ENCODE data around the gene PPIC.

The PPIC gene

DNA sequence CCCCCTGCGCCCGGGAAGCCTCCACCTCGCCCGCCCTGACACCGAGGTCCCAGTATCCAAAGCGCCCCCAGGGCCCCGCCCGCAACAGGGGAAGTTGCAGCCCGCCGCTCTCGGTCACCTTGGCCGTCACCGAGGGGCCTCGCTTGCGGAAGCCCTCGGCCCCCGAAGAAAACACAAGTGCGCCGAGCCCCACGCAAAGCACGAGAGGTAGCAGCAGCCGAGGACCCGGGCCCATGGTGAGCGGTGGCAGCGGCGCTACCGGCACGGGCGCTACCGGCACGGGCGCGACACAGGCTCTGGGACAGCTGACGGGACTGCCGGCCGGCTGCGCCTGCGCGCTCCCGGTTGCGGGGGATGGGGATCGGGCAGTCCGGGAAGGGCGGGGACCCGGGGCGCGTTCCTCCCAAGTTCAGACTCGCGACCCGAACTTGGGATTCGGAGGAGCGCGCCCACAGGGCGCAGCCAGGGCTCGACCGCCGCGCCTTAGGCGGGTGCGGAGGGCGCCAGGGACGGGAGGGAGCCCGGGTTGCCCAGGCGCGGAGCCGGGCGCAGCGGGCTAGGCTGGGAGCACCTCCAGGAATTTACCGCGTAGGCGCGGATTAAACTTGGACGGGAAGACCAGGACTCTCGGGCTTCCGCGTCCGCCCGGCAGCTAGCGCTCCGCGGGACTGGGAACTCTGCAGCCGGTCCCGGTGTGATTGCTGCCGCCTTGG is at the start of gene PPIC:
Gene PPIC (minus strand): TSS at position 335 of the 713 bp plus-strand sequence. CDS start 100 bp downstream, at position 235.
- Histone ChIP-seq H3K27me3 (ENCODE audit: control insufficient read depth, insufficient read depth, low read length) (peaks cover 37% of the 10 kb centered on the region), H3K4me3 (ENCODE audit: low read depth, low read length) (peak within 1 kb of the TSS; percentile 62), H3K4me1 (ENCODE audit: control insufficient read depth, insufficient read depth, low read length) (peaks cover 9% of the 10 kb centered on the region), H3K36me3 (ENCODE audit: control insufficient read depth, insufficient read depth, low read length) (no peaks in the 10 kb centered on the region), H3K9ac (ENCODE audit: low read depth, low read length) (peak within 1 kb of the TSS; percentile 51), H3K9me3 (ENCODE audit: control insufficient read depth, insufficient read depth, low read length) (no peaks in the 10 kb centered on the region)

DNA sequence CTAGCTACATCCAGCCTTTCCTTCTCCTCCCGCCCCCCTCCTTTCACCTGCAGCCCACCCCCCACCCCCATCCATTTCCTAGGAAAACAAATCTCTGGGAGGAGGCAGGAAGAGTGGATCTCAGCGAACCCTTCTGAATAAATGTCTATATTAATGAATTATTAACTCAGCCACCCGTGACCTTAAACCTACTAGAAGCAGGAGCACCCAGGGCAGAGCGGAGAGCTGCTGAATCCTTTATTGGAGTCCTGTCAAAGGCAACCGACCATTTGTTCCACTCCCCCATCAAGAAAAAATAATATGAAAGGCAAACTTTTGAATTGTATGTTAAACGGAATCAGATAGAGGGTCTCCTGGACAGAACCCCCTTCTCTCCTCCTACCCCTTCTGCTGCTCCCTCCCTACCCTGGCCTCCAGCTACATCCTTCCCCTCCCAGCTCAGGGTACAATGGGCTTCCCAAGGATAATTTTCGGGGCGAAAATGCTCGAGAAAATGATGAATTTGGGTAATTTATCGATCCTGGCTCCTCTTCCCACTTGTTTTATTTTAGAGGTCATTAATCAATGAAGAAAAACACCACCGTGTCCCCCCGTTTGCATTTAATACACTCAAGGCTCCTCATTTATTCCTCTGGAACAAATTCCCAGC is 49.2 kb upstream of the PPIC start:
- Histone ChIP-seq H3K4me1 (ENCODE audit: control insufficient read depth, insufficient read depth, low read length) (peaks cover 10% of the 10 kb centered on the region), H3K4me3 (ENCODE audit: low read depth, low read length) (peak overlapping the region; percentile 74), H3K27me3 (ENCODE audit: control insufficient read depth, insufficient read depth, low read length) (peaks cover 89% of the 10 kb centered on the region), H3K9ac (ENCODE audit: low read depth, low read length) (no peak overlapping the region), H3K9me3 (ENCODE audit: control insufficient read depth, insufficient read depth, low read length) (no peaks in the 10 kb centered on the region), H3K36me3 (ENCODE audit: control insufficient read depth, insufficient read depth, low read length) (no peaks in the 10 kb centered on the region)

DNA sequence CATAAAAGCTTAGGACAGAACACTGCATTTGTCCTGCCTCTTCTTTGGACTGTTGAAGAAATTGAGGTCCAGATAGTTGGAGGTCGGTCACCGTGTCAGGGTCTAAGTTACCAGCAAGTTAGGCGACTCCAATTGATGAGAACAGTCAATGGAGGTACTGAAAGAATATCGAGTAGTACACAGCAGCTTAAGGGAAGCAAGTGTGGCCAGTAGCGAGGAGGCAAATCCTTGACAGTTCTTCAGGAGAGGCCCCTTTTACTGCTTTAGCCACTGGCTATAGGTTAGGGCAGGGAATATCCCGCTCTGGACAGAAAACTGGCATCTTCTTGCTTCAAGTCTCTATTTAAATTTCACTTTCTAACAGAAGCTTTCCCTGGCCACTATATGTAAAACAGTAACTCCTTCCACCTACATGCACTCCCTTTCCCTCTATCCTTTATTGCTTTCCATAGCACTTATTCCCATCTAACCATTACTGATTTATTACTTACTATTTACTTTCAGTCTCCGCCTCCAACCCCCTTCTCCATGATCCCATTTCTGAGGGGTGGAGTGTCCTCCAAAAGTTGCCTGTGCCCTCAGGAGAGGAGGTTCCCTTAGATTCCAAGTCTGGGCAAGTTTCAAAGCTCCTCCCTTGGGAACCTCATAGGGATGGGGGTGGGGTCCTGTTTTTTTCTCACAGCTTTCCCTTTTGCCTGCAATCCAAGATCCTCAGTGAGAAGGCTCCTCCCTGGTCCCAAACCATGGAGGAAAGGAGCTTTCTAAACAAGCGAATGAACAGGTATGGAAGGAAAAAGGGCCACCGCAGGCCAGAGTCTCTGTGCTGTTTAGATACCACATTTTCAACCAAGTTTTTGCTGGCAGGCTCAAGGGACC is 48.4 kb upstream of the PPIC start:
- H3K9me3 ChIP-seq (ENCODE audit: control insufficient read depth, insufficient read depth, low read length), result no peaks in the 10 kb centered on the region
- H3K4me3 ChIP-seq (ENCODE audit: low read depth, low read length), result no peak overlapping the region
- no peaks in the 10 kb centered on the region for H3K36me3 ChIP-seq (ENCODE audit: control insufficient read depth, insufficient read depth, low read length)
- H3K4me1 ChIP-seq (ENCODE audit: control insufficient read depth, insufficient read depth, low read length), result peaks cover 10% of the 10 kb centered on the region
- peaks cover 91% of the 10 kb centered on the region for H3K27me3 ChIP-seq (ENCODE audit: control insufficient read depth, insufficient read depth, low read length)
- H3K9ac ChIP-seq (ENCODE audit: low read depth, low read length), result no peak overlapping the region

DNA sequence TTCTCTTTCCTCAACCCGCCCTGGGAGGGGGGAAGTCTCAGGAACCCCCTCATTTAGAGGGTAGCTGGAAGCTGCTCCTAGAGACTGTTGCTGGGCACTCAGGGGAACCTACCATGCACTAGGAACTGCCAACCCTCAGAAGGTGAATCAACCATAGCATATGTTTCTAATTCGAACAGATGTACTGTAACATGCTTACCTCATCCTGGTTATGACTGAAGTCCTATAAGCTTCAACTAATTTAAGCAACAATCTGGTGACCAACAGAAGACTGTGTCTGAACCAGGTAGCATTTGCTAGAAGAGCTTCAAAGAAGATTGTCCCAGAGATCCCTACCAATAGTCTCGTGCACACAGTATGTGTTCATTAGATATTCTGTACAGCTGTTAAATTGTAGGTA is 46.8 kb upstream of the PPIC start:
- Histone ChIP-seq H3K9ac (ENCODE audit: low read depth, low read length) (no peak overlapping the region), H3K4me3 (ENCODE audit: low read depth, low read length) (no peak overlapping the region), H3K27me3 (ENCODE audit: control insufficient read depth, insufficient read depth, low read length) (peaks cover 77% of the 10 kb centered on the region), H3K36me3 (ENCODE audit: control insufficient read depth, insufficient read depth, low read length) (no peaks in the 10 kb centered on the region), H3K4me1 (ENCODE audit: control insufficient read depth, insufficient read depth, low read length) (peaks cover 10% of the 10 kb centered on the region), H3K9me3 (ENCODE audit: control insufficient read depth, insufficient read depth, low read length) (no peaks in the 10 kb centered on the region)

DNA sequence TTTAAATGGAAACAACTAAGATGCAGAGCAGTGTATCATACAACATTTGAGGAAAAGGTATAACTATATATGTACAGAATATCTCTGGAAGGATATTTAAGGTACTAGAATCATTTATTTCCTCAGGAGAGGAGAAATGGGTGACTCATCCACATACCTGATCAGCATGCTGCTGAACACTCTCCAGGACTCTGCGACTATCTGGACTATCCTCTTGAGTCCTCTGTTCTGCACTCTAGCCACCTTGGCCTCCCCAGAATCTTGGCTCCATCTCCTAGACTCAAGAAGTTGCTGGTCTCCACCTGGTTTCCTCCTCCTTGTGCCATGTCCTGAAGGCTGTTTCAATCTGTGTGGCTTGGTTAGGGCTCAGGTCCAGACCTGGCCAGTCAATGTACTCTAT is 43.7 kb upstream of the PPIC start:
- H3K4me1 ChIP-seq (ENCODE audit: control insufficient read depth, insufficient read depth, low read length), result peaks cover 5% of the 10 kb centered on the region
- H3K9ac ChIP-seq (ENCODE audit: low read depth, low read length), result no peak overlapping the region
- no peaks in the 10 kb centered on the region for H3K36me3 ChIP-seq (ENCODE audit: control insufficient read depth, insufficient read depth, low read length)
- H3K9me3 ChIP-seq (ENCODE audit: control insufficient read depth, insufficient read depth, low read length), result no peaks in the 10 kb centered on the region
- H3K27me3 ChIP-seq (ENCODE audit: control insufficient read depth, insufficient read depth, low read length), result peaks cover 47% of the 10 kb centered on the region
- no peak overlapping the region for H3K4me3 ChIP-seq (ENCODE audit: low read depth, low read length)

DNA sequence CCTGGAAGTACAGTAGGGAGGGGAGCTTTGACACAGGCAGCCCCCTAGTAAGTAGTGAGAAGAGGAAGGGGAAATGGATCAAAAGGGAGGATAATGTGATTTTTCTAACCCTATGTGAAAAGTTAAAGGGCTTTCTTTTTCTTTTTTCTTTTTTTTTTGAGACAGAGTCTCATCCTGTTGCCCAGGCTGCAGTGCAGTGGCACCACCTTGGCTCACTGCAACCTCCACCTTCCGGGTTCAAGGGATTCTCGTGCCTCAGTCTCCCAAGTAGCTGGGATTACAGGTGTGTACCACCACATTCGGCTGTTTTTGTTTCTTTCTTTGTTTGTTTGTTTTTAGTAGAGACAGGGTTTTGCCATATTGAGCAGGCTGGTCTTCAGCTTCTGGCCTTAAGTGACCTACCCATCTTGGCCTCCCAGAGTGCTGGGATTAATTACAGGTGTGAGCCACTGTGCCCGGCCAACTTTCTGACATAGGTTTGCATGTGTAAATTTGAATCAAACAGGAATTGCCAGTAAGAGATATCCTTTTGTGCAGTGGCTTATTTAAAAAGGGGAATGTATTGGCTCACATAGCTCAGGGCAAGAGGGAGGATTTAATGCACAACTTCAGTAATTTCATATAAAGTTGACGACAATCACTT is 39.1 kb upstream of the PPIC start:
- Histone ChIP-seq H3K4me3 (ENCODE audit: low read depth, low read length) (no peak overlapping the region), H3K36me3 (ENCODE audit: control insufficient read depth, insufficient read depth, low read length) (no peaks in the 10 kb centered on the region), H3K27me3 (ENCODE audit: control insufficient read depth, insufficient read depth, low read length) (peaks cover 10% of the 10 kb centered on the region), H3K9ac (ENCODE audit: low read depth, low read length) (no peak overlapping the region), H3K4me1 (ENCODE audit: control insufficient read depth, insufficient read depth, low read length) (no peaks in the 10 kb centered on the region), H3K9me3 (ENCODE audit: control insufficient read depth, insufficient read depth, low read length) (no peaks in the 10 kb centered on the region)

DNA sequence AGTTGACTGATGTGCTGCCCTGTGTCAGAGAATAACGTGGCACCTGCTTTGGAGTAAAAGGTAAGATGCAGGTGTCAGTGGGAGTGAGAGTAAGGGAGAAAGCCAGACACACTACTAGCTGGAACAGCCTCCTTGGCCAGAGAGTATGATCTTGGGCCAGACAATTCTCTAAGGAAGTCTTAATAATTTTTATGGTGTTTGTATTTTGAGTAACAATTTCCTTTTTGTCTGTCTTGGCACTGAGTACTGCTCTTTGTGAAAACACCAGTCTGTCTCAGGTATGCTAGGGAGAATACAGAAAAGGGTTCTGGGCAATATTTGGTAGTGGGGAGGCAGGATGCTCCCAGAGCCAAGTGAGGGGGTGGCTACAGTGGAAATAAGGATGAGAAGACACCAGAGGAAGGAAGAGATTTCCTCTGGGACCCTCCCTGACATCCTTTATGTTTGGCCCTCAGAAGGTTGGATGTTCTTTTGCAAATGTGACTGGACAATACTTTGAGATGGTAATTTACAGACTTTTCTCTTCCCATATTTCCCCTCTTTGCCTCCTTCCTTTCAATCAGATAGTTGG is 31.9 kb upstream of the PPIC start:
- Histone ChIP-seq H3K4me1 (ENCODE audit: control insufficient read depth, insufficient read depth, low read length) (no peaks in the 10 kb centered on the region), H3K9me3 (ENCODE audit: control insufficient read depth, insufficient read depth, low read length) (no peaks in the 10 kb centered on the region), H3K36me3 (ENCODE audit: control insufficient read depth, insufficient read depth, low read length) (no peaks in the 10 kb centered on the region), H3K4me3 (ENCODE audit: low read depth, low read length) (no peak overlapping the region), H3K9ac (ENCODE audit: low read depth, low read length) (no peak overlapping the region), H3K27me3 (ENCODE audit: control insufficient read depth, insufficient read depth, low read length) (peaks cover 5% of the 10 kb centered on the region)

DNA sequence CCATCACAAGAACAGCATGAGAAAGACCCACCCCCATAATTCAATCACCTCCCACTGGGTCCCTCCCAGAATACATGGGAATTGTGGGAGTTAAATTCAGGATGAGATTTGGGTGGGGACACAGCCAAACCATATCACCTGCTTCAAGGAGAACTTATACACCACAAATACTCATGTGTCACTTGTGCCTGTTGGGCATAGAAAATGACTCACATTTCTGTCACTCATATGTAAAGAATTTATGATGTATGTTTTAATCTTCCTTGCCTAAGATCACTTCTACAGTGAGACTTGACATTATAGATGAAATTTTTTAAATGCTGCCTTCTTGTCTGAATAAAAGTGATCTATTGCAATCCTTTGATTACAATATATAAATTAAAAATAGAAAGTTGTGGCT is 29.5 kb upstream of the PPIC start:
- H3K4me3 ChIP-seq (ENCODE audit: low read depth, low read length), result no peak overlapping the region
- H3K9me3 ChIP-seq (ENCODE audit: control insufficient read depth, insufficient read depth, low read length), result no peaks in the 10 kb centered on the region
- no peak overlapping the region for H3K9ac ChIP-seq (ENCODE audit: low read depth, low read length)
- H3K36me3 ChIP-seq (ENCODE audit: control insufficient read depth, insufficient read depth, low read length), result no peaks in the 10 kb centered on the region
- no peaks in the 10 kb centered on the region for H3K4me1 ChIP-seq (ENCODE audit: control insufficient read depth, insufficient read depth, low read length)
- H3K27me3 ChIP-seq (ENCODE audit: control insufficient read depth, insufficient read depth, low read length), result peaks cover 2% of the 10 kb centered on the region

DNA sequence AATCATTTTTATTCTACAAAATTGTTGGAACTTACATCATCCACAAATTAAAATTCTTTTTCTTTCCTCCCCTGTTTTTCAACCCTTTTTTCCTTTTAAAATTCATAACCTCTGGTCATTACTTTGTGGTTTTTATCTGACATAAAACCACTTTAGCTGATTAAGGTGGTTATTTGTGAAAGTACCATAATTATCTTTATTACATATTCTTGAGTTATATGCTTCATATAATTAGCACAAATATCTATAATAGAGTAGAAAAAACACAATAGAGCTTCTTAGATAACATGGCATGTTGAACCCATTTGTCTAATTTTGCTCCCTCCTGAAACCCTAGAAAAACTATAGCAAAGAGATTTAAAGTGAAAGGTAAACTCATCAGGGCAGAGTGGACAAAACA is 22.9 kb upstream of the PPIC start:
- H3K9ac ChIP-seq (ENCODE audit: low read depth, low read length), result no peak overlapping the region
- no peak overlapping the region for H3K4me3 ChIP-seq (ENCODE audit: low read depth, low read length)
- peaks cover 2% of the 10 kb centered on the region for H3K27me3 ChIP-seq (ENCODE audit: control insufficient read depth, insufficient read depth, low read length)
- H3K36me3 ChIP-seq (ENCODE audit: control insufficient read depth, insufficient read depth, low read length), result no peaks in the 10 kb centered on the region
- no peaks in the 10 kb centered on the region for H3K4me1 ChIP-seq (ENCODE audit: control insufficient read depth, insufficient read depth, low read length)
- H3K9me3 ChIP-seq (ENCODE audit: control insufficient read depth, insufficient read depth, low read length), result no peaks in the 10 kb centered on the region

DNA sequence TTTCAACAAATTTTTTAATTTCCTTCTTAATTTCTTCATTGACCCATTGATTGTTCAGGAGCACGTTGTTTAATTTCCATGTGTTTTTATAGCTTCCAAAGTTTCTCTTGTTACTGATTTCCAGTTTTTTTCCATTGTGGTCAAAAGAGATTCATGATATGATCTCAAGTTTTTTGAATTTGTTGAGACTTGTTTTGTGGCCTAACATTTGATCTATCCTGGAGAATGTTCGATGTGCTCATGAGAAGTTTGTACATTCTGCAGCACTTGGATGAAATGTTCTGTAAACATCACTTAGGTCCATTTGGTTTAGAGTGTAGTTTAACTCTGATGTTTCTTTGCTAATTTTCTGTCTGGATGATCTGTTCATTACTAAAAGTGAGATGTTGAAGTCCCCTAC is 14.7 kb upstream of the PPIC start:
- Histone ChIP-seq H3K4me1 (ENCODE audit: control insufficient read depth, insufficient read depth, low read length) (no peaks in the 10 kb centered on the region), H3K36me3 (ENCODE audit: control insufficient read depth, insufficient read depth, low read length) (no peaks in the 10 kb centered on the region), H3K4me3 (ENCODE audit: low read depth, low read length) (no peak overlapping the region), H3K9me3 (ENCODE audit: control insufficient read depth, insufficient read depth, low read length) (no peaks in the 10 kb centered on the region), H3K9ac (ENCODE audit: low read depth, low read length) (no peak overlapping the region), H3K27me3 (ENCODE audit: control insufficient read depth, insufficient read depth, low read length) (no peaks in the 10 kb centered on the region)

DNA sequence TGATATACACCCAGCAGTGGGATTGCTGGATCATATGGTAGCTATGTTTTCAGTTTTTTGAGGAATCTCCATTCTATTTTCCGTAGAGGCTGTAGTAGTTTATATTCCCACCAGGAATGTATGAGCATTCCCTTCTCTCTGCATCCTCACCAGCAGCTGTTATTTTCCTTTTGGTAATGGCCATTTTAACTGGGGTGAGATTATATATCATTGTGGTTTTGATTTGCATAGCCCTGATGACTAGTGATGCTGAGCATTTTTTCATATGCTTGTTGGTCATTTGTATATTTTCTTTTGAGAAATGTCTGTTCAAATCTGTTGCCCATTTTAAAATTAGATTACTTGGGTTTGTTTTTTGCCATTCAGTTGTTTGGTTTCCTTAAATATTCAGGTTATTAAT is 11.2 kb upstream of the PPIC start:
- no peaks in the 10 kb centered on the region for H3K9me3 ChIP-seq (ENCODE audit: control insufficient read depth, insufficient read depth, low read length)
- H3K9ac ChIP-seq (ENCODE audit: low read depth, low read length), result no peak overlapping the region
- H3K4me3 ChIP-seq (ENCODE audit: low read depth, low read length), result no peak overlapping the region
- H3K4me1 ChIP-seq (ENCODE audit: control insufficient read depth, insufficient read depth, low read length), result no peaks in the 10 kb centered on the region
- no peaks in the 10 kb centered on the region for H3K36me3 ChIP-seq (ENCODE audit: control insufficient read depth, insufficient read depth, low read length)
- no peaks in the 10 kb centered on the region for H3K27me3 ChIP-seq (ENCODE audit: control insufficient read depth, insufficient read depth, low read length)
